ENCODE measurements around the gene TRDMT1.

DNA sequence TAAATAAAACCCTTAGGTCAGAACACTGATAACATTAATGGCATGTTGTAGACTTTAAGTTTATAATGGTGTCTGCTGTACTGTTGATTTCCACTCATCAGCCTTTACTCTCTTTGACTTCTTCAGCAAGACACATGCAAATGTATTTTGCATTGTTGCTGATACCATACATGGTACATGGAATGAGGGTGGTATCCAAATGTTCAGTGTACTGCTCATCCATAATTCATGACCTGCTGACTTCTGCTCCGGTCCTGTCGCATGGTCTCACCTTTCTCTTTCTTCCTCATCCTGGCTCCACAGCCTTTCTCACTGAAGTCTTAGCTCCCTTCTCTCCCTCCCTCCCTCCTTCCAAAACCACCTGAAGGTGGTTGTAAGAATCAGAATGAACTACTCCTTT lies 67.2 kb downstream of the TRDMT1 start:
- TF ChIP-seq, protein P1, sequence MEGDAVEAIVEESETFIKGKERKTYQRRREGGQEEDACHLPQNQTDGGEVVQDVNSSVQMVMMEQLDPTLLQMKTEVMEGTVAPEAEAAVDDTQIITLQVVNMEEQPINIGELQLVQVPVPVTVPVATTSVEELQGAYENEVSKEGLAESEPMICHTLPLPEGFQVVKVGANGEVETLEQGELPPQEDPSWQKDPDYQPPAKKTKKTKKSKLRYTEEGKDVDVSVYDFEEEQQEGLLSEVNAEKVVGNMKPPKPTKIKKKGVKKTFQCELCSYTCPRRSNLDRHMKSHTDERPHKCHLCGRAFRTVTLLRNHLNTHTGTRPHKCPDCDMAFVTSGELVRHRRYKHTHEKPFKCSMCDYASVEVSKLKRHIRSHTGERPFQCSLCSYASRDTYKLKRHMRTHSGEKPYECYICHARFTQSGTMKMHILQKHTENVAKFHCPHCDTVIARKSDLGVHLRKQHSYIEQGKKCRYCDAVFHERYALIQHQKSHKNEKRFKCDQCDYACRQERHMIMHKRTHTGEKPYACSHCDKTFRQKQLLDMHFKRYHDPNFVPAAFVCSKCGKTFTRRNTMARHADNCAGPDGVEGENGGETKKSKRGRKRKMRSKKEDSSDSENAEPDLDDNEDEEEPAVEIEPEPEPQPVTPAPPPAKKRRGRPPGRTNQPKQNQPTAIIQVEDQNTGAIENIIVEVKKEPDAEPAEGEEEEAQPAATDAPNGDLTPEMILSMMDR (IDR thresholded peaks at IDR 0.05), result no peak
- TF ChIP-seq POLR2A (IDR thresholded peaks at IDR 0.05), result no peak
- TF ChIP-seq POLR2AphosphoS5 (IDR thresholded peaks at IDR 0.05), result no peak

Data from suprapubic skin (tissue), 4 donors.